GM19240 (cell line): Measurements from ENCODE around the gene FAM114A2.
A peak's percentile ranks its signal among the peaks of the same experiment; 100 is the strongest.
"Not testable (repeated sequence)": the region's sequence is repeated elsewhere in the genome, so short reads cannot be mapped to it uniquely, and the experiment has no call there.

ENCODE experiments used
- DNase-seq: peaks from one replicate; pipeline ENCODE4 v3.0.0; 2011; ENCODE audit warnings: low spot score; ENCODE audit not compliant: insufficient read length

Gene FAM114A2

DNA sequence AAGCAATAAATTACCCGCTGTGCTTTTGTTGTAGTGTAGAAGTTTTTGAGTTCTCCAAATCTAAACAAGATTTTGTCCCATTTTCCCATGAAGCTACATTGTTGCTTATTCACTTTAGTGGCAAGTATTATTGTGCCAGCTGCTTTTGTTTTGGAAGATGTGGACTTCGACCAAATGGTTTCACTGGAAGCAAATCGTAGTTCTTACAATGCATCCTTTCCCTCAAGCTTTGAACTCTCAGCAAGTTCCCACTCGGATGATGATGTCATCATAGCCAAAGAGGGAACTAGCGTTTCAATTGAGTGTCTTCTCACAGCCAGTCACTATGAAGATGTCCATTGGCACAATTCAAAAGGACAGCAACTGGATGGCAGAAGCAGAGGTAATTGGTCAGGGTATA lies 10.9 kb upstream of the FAM114A2 start:
- no peak for DNase-seq

DNA sequence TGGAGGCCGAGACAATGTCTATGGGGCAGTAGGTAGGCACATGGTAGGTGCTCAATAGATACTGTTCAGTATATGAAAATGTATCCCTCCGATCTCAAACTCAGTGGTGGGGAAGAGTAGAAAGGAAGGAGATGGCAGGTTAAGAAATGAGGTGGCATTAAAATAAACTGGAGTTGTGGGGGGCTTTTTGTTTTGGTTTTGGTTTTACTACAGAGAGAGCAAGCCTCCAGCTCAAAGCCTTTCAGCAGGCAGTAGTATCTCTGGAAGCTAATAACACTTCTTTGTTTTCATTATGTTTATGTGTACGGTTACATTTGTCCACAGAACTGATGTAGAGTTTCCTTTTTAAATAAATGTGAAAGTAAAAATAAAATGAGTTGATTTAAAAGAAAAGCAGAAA lies 8.6 kb upstream of the FAM114A2 start:
- no peak for DNase-seq

DNA sequence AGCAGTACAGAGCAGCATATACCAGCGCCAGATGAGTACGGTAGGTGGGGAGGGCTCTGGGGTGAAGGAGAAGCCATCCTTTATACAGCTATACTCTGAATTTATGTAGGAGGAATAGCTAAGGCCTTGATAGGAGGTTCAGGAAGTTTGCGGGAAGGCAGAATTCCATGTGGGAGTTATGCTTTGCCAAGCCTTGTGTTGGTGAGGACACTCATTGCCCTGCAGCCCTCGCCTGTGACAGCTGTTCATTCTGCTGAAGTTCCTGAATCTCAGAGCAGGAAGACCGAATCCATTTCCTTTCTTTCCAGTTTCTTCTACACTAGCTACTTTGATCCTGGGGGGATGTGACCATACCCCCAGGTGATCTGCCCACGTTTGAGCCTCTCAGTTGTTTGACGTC lies 7.8 kb upstream of the FAM114A2 start:
- no peak for DNase-seq

DNA sequence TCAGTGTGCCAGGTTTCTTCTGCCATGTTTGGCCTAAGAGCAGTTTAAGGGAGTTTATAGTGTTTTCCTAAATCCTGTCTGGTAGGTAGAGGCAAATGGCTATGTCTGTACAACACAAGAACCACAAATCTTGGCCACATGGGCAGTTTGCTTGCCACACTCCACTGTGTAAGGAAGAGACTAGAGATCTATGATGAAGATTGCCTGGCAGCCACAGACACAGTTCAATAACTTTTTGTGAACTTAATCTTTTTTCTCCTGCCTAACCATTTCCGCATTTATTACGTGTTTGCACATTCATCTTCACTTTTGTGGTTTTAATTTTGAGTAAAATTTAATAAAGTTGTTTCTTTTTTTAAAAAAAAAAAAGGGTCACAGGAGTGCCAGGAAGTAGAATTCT lies 5.9 kb upstream of the FAM114A2 start:
- DNase-seq: no peak

DNA sequence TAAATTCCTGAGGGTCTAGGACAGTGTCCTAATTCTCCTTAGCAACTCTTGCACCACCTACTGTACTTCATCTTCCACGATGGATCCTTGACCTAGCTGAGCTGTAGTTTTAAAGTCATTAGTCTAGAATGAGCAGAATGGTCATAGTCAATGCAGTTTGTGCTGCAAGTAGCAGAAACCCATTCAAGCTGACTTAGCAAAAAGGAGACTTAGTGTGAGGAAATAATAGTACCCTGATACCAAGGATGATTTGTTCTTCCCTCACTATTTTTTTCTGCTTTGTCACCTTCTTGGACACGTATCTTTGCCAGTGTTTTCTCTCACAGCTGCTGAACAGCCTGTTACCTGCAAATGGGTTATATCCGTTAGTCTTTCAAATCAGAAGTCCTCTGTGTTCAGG lies 5.4 kb upstream of the FAM114A2 start:
- no peak for DNase-seq

DNA sequence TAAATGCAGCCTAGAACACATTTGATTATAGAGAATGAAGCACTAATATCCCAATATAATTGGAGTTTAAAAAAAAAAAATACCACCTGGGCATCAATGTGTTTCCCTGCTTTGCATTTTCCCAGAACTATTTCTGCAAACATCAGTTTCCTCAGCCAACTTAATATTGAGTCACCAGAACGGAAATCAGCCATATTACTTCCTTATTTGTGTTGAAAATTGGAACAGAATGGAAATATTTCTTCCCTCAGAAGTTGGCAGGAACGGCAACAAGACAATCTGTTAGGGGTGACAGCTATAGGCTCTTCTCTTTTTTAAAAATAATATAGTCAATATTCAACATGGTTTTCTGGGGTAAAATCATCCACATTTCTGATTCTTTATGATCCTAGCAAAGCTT lies 4.1 kb upstream of the FAM114A2 start:
- DNase-seq: no peak

DNA sequence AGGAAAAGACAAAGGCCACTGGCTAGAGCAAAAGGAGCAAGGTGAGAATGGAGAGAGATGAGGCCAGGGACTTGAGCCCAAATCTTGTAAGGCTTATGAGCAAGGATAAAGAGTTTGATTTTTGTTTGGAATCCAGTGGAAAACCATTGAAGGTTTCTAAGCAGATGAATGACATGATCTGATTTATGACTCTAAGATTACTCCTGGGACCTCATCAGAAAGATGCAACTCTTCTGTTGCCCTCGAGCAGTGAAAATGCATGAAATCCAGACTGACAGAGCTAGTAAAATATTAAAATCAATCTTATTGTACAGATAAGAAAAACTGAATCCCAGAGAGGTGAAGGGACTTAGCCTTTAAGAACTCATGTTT lies 734 bp upstream of the FAM114A2 start:
- no peak for DNase-seq

DNA sequence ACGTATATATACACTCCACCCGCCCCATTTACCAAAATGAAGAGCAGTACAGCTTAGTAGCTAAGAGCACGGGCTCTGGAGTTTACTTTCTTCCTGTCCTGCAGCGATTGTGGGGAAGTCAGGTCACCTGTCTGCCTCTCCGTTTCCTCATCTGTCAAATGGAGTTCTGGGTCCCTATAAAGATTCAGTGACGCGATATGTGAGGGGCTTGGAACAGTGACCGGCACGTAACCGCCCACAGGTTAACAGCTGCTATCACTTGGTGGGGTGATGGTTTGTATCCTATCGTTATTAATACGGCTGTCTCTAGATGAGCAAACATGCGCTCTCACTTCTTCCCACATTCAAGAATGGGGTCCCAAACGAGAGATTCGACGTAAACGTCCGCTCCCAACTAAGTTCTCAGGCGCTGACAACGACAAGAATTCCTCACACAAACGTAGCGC lies 426 bp downstream of the FAM114A2 start:
- peak; percentile 14 for DNase-seq

DNA sequence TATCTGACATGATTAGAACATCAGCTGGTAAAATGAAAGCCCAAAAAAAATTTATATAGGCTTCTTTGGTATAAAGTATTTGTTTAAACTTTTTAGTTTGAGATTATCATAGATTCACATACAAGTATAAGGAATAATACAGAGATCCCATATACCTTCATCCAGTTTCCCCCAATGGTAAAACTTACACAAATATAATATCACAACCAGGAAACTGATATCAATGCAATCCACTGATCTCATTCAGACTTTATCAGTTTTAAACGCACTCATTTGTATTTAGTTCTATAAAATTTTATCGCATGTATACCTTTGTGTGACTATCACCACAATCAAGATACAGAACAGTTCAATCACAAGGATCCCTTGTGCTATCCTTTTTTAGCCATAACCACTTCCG lies 3.8 kb downstream of the FAM114A2 start:
- DNase-seq: no peak

DNA sequence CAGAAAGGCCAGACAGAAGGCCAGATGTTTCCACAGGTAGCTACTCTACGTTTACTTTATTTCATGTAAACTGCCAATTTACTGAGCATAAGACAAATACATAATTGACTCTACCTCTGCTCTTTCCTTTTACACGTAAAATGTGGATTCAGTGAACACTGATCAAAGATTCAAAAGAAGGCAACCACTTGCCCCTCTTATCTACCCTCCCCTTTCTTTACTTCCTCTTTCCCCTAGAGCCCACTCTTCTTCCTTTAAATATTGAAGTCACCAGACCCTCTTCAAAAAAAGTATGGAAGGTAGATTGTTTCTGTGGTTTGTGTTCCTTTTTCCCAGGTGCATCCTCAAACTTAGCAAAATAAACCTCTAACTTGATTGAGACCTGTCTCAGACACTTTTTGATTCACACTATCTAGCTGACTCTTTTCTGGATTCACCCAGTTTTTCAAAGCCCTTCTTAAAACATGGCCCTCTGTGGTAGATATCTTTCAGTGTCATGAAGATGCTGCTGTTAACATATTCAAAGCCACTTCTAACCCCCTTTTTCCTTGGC lies 6.7 kb downstream of the FAM114A2 start:
- DNase-seq: no peak

DNA sequence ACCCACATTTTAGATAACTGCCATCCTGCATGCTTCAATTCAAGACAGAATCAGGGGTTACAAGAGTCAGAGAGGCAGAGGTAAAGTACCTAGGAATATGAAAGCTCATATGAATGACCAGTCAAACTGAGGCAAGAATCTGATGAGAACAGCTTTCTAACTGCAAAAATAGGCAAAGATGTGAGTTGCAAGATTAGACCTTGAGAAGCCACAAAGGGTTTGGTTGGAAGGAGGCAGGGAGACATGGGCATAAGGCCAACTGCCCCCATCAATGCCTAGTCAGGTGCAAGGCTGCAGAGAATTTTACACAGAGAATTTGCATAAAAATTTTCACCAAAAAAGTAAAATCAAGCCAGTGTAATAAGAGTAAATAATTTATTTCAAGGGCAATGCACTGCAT lies 12.8 kb downstream of the FAM114A2 start:
- DNase-seq: no peak

DNA sequence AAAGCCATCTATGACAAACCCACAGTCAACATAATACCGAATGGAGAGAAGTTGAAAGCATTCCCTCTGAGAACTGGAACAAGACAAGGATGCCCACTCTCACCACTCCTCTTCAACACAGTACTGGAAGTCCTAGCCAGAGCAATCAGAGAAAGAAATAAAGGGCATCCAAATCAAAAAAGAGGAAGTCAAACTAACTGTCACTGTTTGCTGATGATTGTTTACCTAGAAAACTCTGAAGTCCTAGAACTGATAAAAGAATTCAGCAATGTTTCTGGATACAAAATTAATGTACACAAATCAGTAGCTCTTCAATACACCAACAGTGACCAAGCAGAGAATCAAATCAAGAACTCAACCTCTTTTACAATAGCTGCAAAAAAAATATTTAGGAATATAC lies 19.8 kb downstream of the FAM114A2 start:
- not testable (repeated sequence) for DNase-seq

DNA sequence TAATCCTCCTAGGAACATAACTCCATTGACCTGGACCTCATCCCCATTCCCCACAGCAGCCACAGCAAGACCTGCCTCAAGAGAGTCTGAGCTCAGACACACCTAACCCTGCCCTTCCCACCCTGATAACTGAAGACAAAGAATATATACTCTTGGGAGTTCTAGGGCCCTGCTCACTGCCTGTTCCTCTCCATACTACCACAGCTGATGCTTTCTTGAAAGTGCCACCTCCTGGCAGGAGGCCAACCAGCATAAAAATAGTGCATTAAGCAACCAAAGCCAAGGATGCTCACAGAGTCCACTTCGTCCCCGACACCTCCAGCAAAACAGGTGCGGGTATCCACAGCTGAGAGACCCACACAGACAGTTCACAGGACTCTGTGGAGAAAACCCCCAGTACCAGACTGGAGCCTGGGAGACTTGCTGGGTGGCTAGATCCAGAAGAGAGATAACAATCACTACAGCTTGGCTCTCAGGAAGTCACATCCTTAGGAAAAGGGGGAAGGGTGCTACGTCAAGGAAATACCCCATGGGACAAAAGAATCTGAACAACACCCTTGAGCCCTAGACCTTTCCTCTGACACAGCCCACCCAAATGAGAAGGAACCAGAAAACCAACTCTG lies 23.5 kb downstream of the FAM114A2 start:
- DNase-seq: no peak

DNA sequence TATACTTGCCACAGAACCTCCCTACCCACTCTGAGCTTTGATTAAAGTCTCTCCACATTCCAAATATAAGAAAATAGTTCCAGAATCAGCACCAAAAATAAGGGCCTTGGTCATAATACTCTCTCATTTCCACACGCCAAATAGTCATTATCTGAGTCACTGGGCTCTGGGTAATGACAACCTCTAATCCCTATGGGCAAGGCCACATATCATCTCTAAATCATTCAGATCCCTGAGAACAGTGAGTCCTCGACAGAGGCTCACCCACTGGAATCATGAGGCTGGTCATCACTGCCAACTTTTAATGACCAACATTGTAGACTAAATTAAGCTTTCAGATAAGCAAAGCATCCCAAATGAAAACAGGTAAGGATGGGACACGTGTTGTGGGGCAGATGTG lies 28.1 kb downstream of the FAM114A2 start:
- DNase-seq: no peak

DNA sequence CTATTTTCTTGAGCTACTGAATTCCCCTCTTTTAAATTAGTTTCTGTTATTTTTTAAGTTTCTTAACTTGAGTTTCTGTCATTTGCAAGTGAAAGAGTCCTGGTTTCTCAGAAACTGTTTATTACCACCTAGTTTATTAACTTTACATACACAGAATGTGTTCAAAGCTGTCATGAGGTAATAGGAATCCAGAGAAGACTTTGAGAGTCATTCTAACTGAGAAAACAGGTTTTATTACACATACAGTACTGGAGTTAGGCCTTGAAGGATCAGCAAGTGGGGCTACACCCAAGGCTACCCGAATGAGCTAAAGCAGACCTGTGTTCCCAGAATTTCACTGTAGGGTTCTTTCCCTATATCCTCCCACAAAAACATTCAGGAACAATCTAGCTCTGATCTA lies 33.1 kb downstream of the FAM114A2 start:
- DNase-seq: no peak

DNA sequence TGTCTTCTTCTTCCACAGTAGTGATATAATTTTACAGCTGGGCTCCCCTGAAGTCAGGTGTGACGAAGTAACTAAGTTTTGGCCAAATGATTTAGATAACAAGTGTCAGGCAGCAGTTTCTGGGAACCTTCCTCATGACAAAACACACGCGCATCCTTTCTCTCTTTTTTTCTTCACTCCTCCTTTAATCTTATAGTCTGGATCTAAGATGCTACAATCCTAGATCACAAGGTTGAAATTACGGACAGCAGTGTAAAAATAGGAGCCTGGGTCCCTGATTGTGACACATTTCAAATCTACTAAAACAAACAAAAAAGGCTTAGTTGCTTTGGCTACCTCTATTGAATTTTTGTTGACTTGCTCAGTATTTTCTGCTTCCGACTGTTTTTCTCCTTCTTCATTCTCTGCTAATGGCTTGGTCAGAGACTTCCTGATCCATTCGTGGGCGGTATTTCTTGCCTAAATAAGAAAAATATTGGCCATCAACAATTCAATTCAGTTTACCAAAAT lies 36.1 kb downstream of the FAM114A2 start:
- no peak for DNase-seq

DNA sequence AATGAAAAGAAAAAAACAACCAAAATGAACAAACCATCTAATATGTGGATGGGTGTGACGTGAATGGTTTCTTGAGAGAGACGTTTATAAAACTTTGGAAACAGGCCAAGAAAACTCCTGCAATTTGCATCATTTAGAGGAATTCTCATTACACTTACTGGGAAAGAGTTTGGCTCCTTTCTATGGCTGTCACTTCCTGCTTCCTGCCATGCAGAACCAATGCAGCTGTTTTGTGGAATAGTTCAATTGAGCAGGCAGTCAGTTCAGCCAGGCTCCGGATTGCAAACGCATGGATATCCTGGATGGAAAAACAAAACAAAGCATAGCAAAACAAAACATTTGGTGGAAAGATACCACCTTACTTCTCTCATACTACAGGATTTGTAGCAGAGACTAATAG lies 36.6 kb downstream of the FAM114A2 start:
- no peak for DNase-seq

DNA sequence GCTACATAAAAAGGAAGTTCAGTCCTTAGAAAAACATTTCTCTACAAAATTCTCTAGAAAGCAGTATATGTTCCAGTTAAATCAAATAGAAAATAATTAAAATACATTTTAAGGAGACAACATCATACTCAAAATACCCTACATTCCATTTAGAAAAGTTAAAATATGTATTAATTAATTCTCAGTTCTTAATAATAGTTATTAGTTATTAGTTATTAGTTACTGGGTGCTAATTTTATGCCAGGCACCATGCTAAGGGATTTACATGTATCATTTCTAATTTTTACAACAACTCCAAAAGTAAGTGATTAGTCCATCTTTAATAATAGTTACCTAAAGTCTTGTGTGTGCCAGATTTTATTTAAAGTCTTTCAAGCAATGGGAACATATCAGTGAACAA lies 38.0 kb downstream of the FAM114A2 start:
- DNase-seq: no peak

DNA sequence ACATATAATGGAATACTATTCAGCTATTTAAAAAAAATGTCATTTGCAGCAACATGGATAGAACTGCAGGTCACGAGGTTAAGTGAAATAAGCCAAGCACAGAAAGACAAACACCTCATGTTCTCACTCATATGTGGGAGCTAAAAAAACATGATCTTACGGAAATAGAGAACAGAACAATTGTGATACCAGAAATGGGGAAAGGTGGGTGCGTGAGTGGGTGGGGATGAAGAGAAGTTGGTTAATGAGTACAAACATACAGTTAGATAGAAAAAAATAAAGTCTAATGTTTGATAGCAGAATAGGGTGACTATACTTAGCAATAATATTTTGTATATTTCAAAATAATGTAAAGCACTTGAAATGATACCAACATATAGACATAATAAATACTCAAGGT lies 38.7 kb downstream of the FAM114A2 start:
- no peak for DNase-seq

DNA sequence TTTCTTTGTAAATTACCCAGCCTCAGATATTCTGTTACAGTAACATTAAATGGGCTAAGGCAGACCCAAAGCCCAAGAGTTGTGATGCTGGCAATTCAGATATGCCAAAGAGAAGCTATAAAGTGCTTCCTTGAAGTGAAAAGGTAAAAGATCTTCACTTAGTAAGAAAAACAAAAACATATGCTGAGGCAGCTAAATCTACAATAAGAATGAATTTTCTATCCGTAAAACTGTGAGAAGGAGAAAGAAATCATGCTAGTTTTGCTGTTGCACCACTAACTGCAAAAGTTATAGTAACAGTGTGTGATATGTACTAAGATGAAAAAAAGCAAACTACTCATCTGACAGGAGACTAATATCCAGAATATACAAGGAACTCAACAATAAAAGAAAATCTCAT lies 39.9 kb downstream of the FAM114A2 start:
- no peak for DNase-seq

DNA sequence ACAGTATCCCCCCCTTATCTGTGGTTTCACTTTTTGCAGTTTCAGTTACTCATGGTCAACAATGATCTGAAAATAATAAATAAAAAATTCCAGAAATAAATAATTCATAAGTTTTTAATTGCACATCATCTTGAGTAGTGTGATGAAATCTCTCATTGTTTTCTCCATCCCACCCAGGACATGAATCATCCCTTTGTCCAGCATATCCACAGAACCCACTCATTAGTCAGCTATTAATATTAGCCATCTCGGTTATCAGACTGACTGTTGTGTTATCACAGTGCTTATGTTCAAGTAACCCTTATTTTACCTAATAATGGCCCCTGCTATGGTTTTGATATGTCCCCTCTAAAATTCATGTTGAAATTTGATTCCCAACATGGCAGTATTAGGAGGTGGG lies 40.7 kb downstream of the FAM114A2 start:
- no peak for DNase-seq

DNA sequence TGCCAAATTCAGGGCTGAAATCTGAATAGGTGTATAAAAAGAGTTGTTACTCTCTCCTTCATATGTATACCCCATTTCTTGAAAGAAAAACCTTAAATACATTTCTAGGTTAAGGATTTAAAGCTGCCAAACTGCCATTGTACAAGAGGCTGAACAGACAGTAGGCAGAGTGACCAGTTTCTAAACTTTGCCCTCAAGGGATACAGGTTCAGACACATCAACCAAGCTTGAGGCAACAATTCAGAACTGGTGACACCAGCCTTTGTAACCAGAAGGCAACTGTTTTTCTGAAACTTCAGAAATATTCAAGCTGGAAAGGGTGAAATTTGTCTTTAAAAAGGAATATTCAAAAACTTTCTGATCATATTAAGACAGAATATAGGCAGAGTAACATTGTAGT lies 47.5 kb downstream of the FAM114A2 start:
- no peak for DNase-seq

DNA sequence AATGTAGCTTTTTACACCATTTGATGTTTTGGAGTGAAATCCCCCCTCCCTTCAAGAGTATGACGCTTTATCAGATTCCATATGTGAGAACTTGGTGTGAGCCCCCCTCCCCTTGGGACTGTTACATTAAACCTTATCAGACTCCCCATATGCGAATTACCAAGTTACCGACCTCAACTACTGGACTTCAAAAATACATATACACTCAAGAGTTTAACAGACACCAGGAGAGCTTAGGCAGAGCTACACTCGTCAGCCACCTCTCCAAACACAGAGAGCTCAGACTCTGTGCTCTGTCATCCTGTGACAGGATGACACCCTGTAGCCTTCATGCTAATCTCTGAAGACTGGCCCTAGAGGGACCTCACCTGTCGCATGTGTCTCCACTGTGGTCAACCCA lies 50.2 kb downstream of the FAM114A2 start:
- no peak for DNase-seq

DNA sequence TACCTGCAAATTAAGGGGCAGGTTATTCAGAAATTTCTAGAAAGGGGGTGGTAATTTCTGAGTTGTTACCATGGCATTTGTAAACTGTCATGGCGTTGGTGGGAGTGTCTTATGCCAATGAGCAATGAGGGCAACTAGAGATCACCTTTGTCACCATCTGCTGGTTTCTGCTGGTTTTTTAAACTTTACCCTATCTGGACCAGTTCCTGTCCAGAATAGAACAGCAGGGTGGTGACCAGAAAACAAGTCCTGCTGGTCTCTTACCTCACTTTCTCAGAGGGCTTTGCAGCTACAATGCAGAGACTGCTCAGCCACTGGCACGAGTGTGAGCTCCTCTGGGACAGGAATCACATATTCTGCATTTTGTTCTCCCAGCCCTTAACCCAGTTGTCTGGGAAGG lies 51.4 kb downstream of the FAM114A2 start:
- DNase-seq: no peak
